ENCODE data around the gene PSME3IP1.
"Not testable (repeated sequence)": the region's sequence is repeated elsewhere in the genome, so short reads cannot be mapped to it uniquely, and the experiment has no call there.

Gene PSME3IP1

DNA sequence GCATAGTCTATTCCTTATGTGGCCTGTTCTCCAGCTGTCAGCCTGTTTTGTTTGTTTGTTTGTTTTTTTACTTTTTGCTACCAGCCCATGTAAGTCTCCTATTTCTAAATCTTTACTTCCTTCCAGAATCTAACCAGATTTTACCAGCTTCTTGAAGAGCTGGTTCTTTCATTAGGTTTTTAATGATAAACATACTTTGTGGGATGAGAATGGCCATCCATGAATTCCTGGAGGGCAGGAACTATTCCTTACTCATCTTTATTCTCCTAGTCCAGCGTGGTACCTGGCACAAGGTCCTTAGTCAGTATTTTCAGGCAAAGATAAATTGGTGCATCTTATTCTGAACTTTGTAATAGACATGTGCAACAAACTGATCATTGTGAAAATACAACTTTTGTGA, 17.6 kb upstream of the PSME3IP1 start:
- no peaks in the 10 kb centered on the region for H3K27me3 ChIP-seq (ENCODE audit: low read depth, low read length)
- TF ChIP-seq EZH2phosphoT487 (IDR thresholded peaks at IDR 0.05; ENCODE audit: low read depth) (no peak), CTCF (IDR thresholded peaks at IDR 0.05; ENCODE audit: low read depth, low read length) (no peak)
- H3K79me2 ChIP-seq (ENCODE audit: low read length) = peaks cover 5% of the 10 kb centered on the region; the same call in 1 of the 2 replicates
- no peak overlapping the region for H3K9ac ChIP-seq (ENCODE audit: low read length)
- H4K20me1 ChIP-seq (ENCODE audit: insufficient read depth, low read length) = no peaks in the 10 kb centered on the region
- no peak overlapping the region for H3K27ac ChIP-seq (ENCODE audit: low read length)
- H3K4me3 ChIP-seq (ENCODE audit: low read length) = no peak overlapping the region
- peaks cover 24% of the 10 kb centered on the region for H3K36me3 ChIP-seq (replicated peaks; ENCODE audit: low read depth, low read length)
- H3K4me2 ChIP-seq (ENCODE audit: low read length) = no peak overlapping the region
- H3K4me1 ChIP-seq (ENCODE audit: low read length) = no peaks in the 10 kb centered on the region
- H3K9me3 ChIP-seq (ENCODE audit: insufficient read depth, low read length) = no peaks in the 10 kb centered on the region
- no peak overlapping the region for H2AFZ ChIP-seq (ENCODE audit: low read depth, low read length)

DNA sequence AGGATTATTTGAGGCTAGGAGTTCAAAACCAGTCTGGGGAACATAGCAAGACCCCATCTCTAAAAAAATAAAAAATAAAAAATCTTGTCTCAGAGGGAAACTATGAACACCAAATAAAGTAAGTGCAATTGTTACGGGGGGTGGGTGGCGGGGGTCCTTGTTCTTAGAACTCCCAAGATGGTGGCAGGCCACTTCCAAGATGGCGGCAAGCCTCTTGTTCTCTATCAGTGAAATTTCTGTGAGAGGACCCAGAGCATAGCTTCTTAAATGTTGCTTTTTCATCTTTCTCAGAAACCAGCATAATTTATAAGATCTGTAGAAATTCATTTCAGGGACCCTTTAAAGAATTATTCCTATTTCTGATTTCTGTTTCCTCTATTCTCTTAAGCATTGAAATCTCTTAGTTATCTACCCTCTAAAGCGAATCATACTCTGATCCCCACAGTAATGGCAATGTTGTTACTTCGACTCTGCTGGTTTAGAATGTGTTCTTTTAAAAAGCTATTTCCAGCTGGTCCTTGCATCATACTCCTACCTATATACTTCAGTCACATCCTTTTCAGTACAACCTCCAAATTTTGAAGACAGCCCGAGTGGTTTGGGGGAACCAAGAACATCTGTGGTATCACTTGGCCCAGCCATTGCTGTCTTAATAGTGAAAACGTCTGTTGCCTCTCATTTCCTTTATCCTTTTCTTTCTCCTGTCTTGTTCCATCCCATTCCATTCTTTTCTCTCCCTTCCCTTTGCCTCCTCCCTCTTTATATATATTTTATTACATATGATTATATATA, 16.5 kb upstream of the PSME3IP1 start:
- H3K9ac ChIP-seq (ENCODE audit: low read length) = no peak overlapping the region
- no peak for TF ChIP-seq EZH2phosphoT487 (IDR thresholded peaks at IDR 0.05; ENCODE audit: low read depth)
- no peak for TF ChIP-seq CTCF (IDR thresholded peaks at IDR 0.05; ENCODE audit: low read depth, low read length)
- peaks cover 8% of the 10 kb centered on the region; the same call in 1 of the 2 replicates for H3K79me2 ChIP-seq (ENCODE audit: low read length)

GRCh38 chr16:57200926-57201325, 15.1 kb upstream of the PSME3IP1 start:
- H4K20me1 ChIP-seq (ENCODE audit: insufficient read depth, low read length); H3K27me3 ChIP-seq (ENCODE audit: low read depth, low read length); H3K4me2 ChIP-seq (ENCODE audit: low read length); H2AFZ ChIP-seq (ENCODE audit: low read depth, low read length); H3K4me1 ChIP-seq (ENCODE audit: low read length); H3K9me3 ChIP-seq (ENCODE audit: insufficient read depth, low read length); H3K4me3 ChIP-seq (ENCODE audit: low read length); H3K9ac ChIP-seq (ENCODE audit: low read length); H3K27ac ChIP-seq (ENCODE audit: low read length): not testable (repeated sequence)
- H3K36me3 ChIP-seq (replicated peaks; ENCODE audit: low read depth, low read length) = peaks cover 20% of the 10 kb centered on the region
- peaks cover 20% of the 10 kb centered on the region for H3K79me2 ChIP-seq (ENCODE audit: low read length)

More for the DNA sequence above, 16.5 kb upstream of the PSME3IP1 start:
- no peaks in the 10 kb centered on the region for H3K4me1 ChIP-seq (ENCODE audit: low read length)
- no peaks in the 10 kb centered on the region for H3K9me3 ChIP-seq (ENCODE audit: insufficient read depth, low read length)
- H3K27ac ChIP-seq (ENCODE audit: low read length) = no peak overlapping the region
- H3K4me2 ChIP-seq (ENCODE audit: low read length) = no peak overlapping the region
- H4K20me1 ChIP-seq (ENCODE audit: insufficient read depth, low read length) = no peaks in the 10 kb centered on the region
- H3K36me3 ChIP-seq (replicated peaks; ENCODE audit: low read depth, low read length) = peaks cover 20% of the 10 kb centered on the region
- no peaks in the 10 kb centered on the region for H3K27me3 ChIP-seq (ENCODE audit: low read depth, low read length)
- no peak overlapping the region for H3K4me3 ChIP-seq (ENCODE audit: low read length)
- no peak overlapping the region for H2AFZ ChIP-seq (ENCODE audit: low read depth, low read length)

- not testable (repeated sequence) for H2AFZ ChIP-seq (ENCODE audit: low read depth, low read length); H3K4me3 ChIP-seq (ENCODE audit: low read length); H3K4me2 ChIP-seq (ENCODE audit: low read length); H3K27me3 ChIP-seq (ENCODE audit: low read depth, low read length); H3K9ac ChIP-seq (ENCODE audit: low read length); H3K4me1 ChIP-seq (ENCODE audit: low read length); H3K9me3 ChIP-seq (ENCODE audit: insufficient read depth, low read length); H3K27ac ChIP-seq (ENCODE audit: low read length); H4K20me1 ChIP-seq (ENCODE audit: insufficient read depth, low read length)
- Histone ChIP-seq H3K79me2 (ENCODE audit: low read length) (peaks cover 20% of the 10 kb centered on the region), H3K36me3 (replicated peaks; ENCODE audit: low read depth, low read length) (peaks cover 17% of the 10 kb centered on the region)
These were observed 14.5 kb upstream of the PSME3IP1 start for GRCh38 chr16:57200321-57200720.

DNA sequence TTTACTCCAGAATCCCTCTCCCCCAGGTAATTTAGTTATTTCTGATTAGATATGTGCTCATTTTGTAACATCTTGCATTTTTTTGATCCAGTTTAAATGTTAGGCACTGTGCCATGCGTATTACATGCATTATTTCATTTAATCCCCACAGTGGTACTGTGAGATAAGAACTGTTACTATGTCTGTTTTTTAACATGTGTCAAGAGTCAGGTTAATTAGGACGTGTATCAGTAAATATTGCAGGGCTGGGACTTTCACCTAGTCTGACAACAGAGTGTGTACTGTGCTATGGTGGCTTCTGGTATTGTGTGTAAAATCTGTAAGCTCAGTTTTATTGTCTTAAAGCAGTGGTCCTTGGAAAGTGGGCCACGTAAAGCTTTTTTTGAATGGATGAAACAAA, 10.9 kb upstream of the PSME3IP1 start:
- Histone ChIP-seq H4K20me1 (ENCODE audit: insufficient read depth, low read length) (peaks cover 14% of the 10 kb centered on the region), H3K27ac (ENCODE audit: low read length) (no peak overlapping the region), H3K4me1 (ENCODE audit: low read length) (0 out of 2 replicates have a peak, but pooled peaks cover 2% of the 10 kb centered on the region), H3K4me2 (ENCODE audit: low read length) (no peak overlapping the region), H3K79me2 (ENCODE audit: low read length) (peaks cover 52% of the 10 kb centered on the region), H3K27me3 (ENCODE audit: low read depth, low read length) (no peaks in the 10 kb centered on the region), H3K4me3 (ENCODE audit: low read length) (no peak overlapping the region), H3K36me3 (replicated peaks; ENCODE audit: low read depth, low read length) (peaks cover 6% of the 10 kb centered on the region), H2AFZ (ENCODE audit: low read depth, low read length) (no peak overlapping the region), H3K9ac (ENCODE audit: low read length) (no peak overlapping the region), H3K9me3 (ENCODE audit: insufficient read depth, low read length) (no peaks in the 10 kb centered on the region)
- TF ChIP-seq CTCF (IDR thresholded peaks at IDR 0.05; ENCODE audit: low read depth, low read length) (no peak), EZH2phosphoT487 (IDR thresholded peaks at IDR 0.05; ENCODE audit: low read depth) (no peak)

Measured in OCI-LY3 (cell line).